NCI-H1694 (cell line): ENCODE results near the gene RAB44.
"Not testable (repeated sequence)": the region's sequence is repeated elsewhere in the genome, so short reads cannot be mapped to it uniquely, and the experiment has no call there.

Experiments used
- DNase-seq: peaks from one replicate; lab custom pipeline; 2025; lab: John Stamatoyannopoulos, UW

The RAB44 gene

GRCh38 chr6:36713846-36714245, 16.2 kb downstream of the RAB44 start:
- no peak for DNase-seq

GRCh38 chr6:36714511-36714910, 16.9 kb downstream of the RAB44 start:
- no peak for DNase-seq

GRCh38 chr6:36715469-36715868, 17.8 kb downstream of the RAB44 start:
- DNase-seq = no peak

- DNase-seq = no peak
Measured at GRCh38 chr6:36716476-36717093, 19.0 kb downstream of the RAB44 start.

GRCh38 chr6:36717231-36717825, 19.7 kb downstream of the RAB44 start:
- DNase-seq = no peak

- DNase-seq = no peak
Measured at GRCh38 chr6:36717871-36718540, 20.4 kb downstream of the RAB44 start.

GRCh38 chr6:36718560-36718959, 20.9 kb downstream of the RAB44 start:
- no peak for DNase-seq

GRCh38 chr6:36719126-36719525, 21.5 kb downstream of the RAB44 start:
- DNase-seq = no peak

- no peak for DNase-seq
Measured at GRCh38 chr6:36720251-36721141, 22.9 kb downstream of the RAB44 start.

GRCh38 chr6:36721369-36722140, 23.9 kb downstream of the RAB44 start:
- DNase-seq = no peak

- no peak for DNase-seq
Measured at GRCh38 chr6:36722365-36722764, 24.7 kb downstream of the RAB44 start.

GRCh38 chr6:36722879-36723278, 25.3 kb downstream of the RAB44 start:
- DNase-seq = no peak

- not testable (repeated sequence) for DNase-seq
Measured at GRCh38 chr6:36723992-36724391, 26.4 kb downstream of the RAB44 start.

- DNase-seq = peak; percentile 46
Measured at GRCh38 chr6:36724514-36725390, 27.1 kb downstream of the RAB44 start.

- DNase-seq = no peak
Measured at GRCh38 chr6:36725581-36725980, 28.0 kb downstream of the RAB44 start.

- peak; percentile 12 for DNase-seq
Measured at GRCh38 chr6:36727505-36728021, 29.9 kb downstream of the RAB44 start.

- no peak for DNase-seq
Measured at GRCh38 chr6:36728289-36729160, 30.9 kb downstream of the RAB44 start.

GRCh38 chr6:36729161-36729524, 31.5 kb downstream of the RAB44 start:
- no peak for DNase-seq
